Activated T-cell treated with anti-CD3 and anti-CD28 coated beads for 4 hours (primary cell): ENCODE measurements around the gene MOK.

Source experiments
- DNase-seq: peaks from one replicate; pipeline ENCODE4 v3.0.0-alpha.2; 2020

The MOK gene

GRCh38 chr14:102220031-102220430 lies 84.9 kb downstream of the MOK start:
- DNase-seq = no peak

GRCh38 chr14:102219316-102219715 lies 85.6 kb downstream of the MOK start:
- DNase-seq = no peak

GRCh38 chr14:102218688-102219087 lies 86.3 kb downstream of the MOK start:
- no peak for DNase-seq

GRCh38 chr14:102217987-102218421 lies 87.0 kb downstream of the MOK start:
- no peak for DNase-seq

GRCh38 chr14:102217399-102217798 lies 87.6 kb downstream of the MOK start:
- no peak for DNase-seq

GRCh38 chr14:102215576-102216250 lies 89.3 kb downstream of the MOK start:
- DNase-seq = no peak

- DNase-seq = no peak
Observed at GRCh38 chr14:102215071-102215470, 89.9 kb downstream of the MOK start.

- DNase-seq = no peak
Observed at GRCh38 chr14:102213984-102214658, 90.8 kb downstream of the MOK start.

- DNase-seq = no peak
Observed at GRCh38 chr14:102213470-102213869, 91.5 kb downstream of the MOK start.

GRCh38 chr14:102212845-102213244 lies 92.1 kb downstream of the MOK start:
- DNase-seq = no peak

GRCh38 chr14:102212356-102212755 lies 92.6 kb downstream of the MOK start:
- no peak for DNase-seq

- no peak for DNase-seq
Observed at GRCh38 chr14:102211240-102211639, 93.7 kb downstream of the MOK start.

- no peak for DNase-seq
Observed at GRCh38 chr14:102210421-102211042, 94.4 kb downstream of the MOK start.

GRCh38 chr14:102209224-102209966 lies 95.6 kb downstream of the MOK start:
- DNase-seq = no peak

GRCh38 chr14:102208741-102209140 lies 96.2 kb downstream of the MOK start:
- no peak for DNase-seq

GRCh38 chr14:102207831-102208365 lies 97.1 kb downstream of the MOK start:
- no peak for DNase-seq

GRCh38 chr14:102206918-102207317 lies 98.0 kb downstream of the MOK start:
- DNase-seq = no peak

GRCh38 chr14:102205560-102205959 lies 99.4 kb downstream of the MOK start:
- DNase-seq = no peak

GRCh38 chr14:102203382-102203781 lies 101.6 kb downstream of the MOK start:
- DNase-seq = no peak

- no peak for DNase-seq
Observed at GRCh38 chr14:102202944-102203343, 102.0 kb downstream of the MOK start.

- DNase-seq = no peak
Observed at GRCh38 chr14:102201776-102202175, 103.2 kb downstream of the MOK start.

- DNase-seq = no peak
Observed at GRCh38 chr14:102201353-102201738, 103.6 kb downstream of the MOK start.

- DNase-seq = no peak
Observed at GRCh38 chr14:102200690-102201352, 104.1 kb downstream of the MOK start.
